GM18517 (cell line): ENCODE measurements around the gene KCNH5.
"Not testable (repeated sequence)": the region's sequence is repeated elsewhere in the genome, so short reads cannot be mapped to it uniquely, and the experiment has no call there.

Source experiments
- ATAC-seq: cut with Tn5 transposase; IDR thresholded peaks from one replicate; pipeline ENCODE4 v1.9.1; 2021; ENCODE audit warnings: mild to moderate bottlenecking, moderate library complexity; ENCODE audit not compliant: unreplicated experiment

Gene KCNH5

DNA sequence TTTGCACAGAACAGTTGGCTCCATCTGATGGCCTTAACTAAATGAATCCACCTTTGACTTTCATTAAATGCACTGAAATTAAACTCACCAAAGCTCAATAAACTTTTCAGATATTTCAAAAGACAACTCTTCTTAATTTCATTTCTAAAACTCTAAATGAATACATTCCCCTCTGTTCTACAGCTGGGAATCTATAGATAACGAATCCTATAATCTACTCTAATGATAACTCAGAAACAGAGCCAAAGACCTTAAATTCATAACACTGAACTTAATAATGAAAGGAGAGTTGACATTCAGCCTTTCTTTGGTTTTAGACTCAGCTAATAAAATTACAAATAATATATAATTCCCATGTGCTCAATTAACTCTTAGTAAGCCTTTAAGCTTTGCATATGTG, 150.5 kb downstream of the KCNH5 start:
- no peak for ATAC-seq

DNA sequence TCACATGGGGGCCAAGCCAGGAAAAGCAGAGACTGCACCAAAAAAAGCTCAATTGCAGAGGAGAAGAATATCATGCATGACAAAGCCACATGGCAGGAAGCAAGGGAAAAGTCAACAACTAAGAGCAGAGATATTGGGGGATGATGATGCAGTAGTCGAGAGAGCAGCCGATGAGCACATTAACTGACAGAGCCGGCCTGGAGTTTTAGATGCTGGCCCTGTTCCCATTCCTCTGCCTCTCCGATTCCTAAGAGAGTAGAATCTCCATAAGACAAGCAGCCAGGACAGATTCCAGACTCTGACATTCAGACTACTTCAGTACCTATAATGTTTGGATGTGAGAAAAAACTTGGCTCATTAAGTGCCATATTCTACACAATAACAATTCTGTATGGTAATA, 155.9 kb downstream of the KCNH5 start:
- no peak for ATAC-seq

DNA sequence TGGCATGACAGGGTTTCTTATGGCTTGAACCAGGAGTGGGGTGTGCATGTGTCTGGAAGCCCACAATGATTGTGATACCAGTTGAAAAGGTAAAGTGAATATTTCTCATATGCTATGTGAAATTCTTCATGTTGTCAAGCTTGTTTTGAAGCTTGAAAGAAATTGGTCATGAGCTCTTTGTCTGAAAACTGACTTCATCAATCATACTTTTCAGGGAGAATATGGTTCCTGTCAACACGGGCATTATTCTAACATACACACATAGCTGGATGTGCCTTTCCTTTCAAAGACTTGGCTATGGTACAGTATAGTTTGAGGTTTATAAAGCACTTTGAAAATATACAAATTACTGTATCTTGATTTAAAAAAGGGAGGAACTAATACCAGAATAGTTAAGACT, 158.8 kb downstream of the KCNH5 start:
- no peak for ATAC-seq

DNA sequence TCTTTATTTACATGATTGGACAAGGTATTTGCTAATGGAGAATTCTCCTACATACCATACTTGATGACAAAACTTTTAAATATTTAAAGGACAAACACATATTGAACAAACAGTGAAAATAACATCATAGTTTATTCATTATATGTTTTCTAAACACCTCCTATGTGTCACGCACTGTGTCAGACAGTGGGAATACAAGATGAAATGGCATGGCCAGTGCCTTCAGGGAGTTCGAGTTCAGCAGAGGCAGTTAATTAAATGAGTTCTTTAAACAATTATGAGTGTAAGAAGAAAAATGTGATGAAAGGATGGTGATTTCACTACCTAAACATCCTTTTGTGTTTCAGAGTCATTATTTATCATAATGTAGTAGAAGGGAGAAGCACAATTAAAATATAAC, 159.8 kb downstream of the KCNH5 start:
- ATAC-seq: no peak

DNA sequence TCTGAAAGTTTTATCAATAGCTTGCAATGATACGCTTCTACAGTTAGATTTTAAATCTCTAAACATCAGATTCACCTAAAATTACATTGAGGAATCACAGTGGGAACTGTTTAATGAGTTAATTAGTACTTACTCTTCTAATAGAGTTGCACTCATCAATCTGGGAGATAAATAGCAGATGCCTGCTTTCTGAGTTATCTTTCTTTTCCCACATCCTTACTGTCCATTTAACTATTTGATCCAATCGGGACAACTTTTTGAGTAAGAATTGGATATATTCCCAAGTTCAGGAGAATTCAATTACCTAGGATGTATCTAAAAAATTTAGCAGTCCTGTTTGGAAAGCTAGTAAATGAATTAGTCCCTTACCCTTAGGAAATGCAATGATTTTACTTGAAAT, 162.3 kb downstream of the KCNH5 start:
- ATAC-seq: no peak

DNA sequence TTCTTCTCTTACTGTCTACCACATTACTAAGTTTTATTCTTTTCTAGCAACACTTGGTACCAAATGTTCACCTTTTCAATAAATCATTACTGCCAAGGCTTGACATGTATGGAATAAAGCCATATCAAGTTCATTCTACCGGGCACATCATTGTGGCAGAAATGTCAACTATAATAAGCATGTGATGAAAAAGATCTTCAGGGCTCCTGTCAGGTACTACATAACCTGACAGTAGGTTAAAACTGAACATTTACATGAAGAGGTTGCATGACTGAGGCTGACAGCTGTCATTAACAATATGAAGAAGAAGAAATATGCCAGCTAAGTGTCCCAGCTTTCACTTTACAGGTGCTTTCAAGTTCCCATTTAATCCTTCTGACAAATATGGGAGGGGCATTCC, 178.9 kb downstream of the KCNH5 start:
- no peak for ATAC-seq

DNA sequence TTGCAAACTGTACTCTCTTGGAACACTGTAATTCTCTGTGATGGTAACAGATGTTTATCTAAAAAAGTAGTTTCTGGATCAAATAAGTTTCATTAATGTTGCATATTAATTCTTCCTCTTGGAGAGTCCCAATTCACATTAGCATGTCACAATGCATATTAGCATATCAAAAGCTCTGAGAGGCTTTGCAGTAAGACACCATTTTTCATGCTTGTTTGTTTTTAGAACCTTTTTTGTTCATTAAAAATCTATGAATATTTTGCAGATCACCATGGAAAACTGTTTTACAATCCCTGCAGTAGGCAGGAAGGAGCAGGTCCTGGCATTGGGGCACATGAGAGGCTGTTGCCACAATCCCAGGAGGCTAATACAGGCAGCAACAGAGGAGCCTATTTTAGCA, 180.7 kb downstream of the KCNH5 start:
- no peak for ATAC-seq

DNA sequence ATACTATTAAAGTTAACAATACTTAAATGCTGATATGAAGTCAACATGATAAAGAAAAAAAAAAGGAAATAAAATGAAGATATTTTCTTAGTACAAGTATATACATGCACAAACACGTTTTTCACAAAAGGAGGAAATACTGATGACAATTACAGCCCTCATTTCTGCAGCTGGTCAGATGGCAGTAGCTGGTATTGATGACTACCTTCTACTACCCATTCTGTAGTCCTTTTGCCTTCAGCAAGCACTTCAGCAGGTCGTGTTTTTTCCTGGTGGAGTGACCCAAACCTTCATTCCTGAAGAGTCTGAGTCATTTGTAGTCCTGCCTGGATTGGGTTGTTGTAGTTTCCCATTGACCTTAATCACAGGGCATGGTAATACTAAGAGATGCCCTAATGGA, 187.2 kb downstream of the KCNH5 start:
- ATAC-seq: not testable (repeated sequence)

DNA sequence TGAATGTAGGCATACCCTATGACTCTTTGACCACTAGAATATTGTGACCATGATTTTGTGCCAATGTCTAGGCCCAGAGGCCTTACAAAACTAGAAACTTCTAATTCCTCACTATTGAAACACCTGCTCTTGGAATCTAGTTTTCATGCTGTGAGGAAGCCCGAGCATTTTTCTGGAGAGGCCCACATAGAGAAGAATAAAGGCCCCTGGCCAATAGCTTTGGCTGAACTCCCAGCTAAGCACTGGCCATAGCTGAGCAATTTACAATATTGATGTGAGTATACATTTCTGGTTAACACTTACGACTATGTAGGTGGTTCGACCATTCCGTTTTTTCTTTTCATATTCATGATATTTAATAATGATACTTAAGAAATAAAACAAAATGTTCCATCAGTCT, 190.3 kb downstream of the KCNH5 start:
- no peak for ATAC-seq

DNA sequence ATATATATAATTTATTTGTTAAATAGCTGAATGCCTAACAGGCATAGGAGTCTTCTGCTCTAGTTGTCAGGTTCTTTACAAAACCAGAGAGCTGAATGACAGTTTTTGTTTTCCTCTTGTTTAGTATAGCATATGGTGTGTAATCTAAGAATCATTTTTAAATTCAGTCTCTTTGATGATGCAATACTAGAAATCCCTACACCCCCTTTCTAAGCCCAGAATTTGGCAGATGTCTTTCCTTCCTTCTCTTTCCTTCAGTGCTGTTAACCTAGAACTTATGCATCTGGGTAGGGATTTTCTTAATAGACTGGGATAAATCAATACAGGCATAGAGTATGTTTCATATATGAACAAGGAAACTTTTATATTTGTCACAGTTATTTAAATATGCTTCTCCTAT, 198.1 kb downstream of the KCNH5 start:
- ATAC-seq: no peak

DNA sequence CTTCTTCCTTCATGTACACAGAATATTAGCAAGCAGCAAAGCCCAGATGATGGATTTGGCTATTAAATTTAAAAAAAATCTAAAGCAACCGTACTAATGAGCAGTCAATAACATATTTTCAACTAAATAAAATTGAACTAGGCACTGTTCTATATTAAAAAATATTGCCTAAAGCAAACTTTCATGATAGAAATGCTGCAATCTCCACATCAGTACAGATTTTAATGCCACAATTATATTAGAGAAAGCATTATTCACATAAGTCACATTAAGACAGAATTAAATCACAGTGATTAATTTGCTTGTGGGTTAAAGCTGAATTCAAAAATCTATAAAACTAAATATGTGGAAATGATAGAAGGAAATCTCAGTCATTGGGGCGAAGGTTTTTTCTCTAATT, 200.7 kb downstream of the KCNH5 start:
- no peak for ATAC-seq

DNA sequence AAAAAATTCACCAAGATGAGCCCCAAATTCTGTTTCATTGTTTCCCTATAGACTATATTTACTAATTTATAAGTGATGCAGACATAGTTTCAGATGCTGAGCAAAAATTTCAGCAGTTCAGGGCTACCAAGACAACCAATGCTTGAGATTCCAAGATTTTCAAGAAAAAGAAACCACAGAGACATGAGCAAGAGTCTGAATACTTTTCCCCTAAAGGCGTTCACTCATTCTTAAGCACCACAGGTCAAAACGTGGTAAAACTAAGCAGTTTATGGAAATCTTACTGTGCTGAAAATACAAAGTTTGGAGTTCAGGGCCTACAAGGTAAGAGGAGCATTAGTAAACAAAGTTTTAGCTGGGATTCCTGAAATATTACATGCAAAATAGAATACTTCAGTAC, 221.2 kb downstream of the KCNH5 start:
- ATAC-seq: no peak

DNA sequence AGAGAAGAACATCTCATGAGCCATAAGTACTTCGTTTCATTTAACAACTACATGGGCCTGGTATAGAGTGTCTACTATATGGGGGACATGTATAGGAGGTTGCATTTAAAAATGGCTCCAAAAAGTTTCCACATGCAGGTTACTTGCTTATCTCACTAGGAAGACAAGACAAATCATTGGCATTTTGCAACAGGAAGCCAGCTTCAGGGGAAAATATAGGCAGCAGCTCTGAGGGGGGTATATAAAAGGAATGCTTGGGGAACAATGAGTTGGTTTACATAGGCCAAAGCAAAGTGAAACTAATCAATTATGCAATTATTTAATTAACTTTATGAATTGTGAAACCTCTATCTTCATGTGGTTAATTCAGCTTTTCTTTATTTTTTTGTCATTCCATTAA, 225.3 kb downstream of the KCNH5 start:
- ATAC-seq: no peak

DNA sequence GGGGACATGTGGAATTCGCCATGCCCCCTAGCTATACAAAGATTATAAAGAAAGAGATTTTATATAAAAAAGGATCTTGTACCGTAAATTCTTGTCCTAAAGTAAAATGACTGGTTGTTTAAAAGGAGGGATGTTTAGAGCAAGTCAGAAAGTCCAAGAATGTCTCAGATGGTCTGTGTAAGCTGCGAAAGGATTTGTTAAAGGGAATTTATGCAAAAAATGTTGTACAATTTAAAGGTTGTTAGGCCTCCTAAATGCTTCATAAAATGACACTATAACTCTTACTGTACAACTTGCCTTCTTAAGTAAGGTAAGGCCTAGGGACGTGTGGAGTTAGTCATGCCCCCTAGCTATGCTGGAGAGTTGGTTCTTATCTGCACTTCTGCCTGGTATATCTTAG, 237.6 kb downstream of the KCNH5 start:
- no peak for ATAC-seq

DNA sequence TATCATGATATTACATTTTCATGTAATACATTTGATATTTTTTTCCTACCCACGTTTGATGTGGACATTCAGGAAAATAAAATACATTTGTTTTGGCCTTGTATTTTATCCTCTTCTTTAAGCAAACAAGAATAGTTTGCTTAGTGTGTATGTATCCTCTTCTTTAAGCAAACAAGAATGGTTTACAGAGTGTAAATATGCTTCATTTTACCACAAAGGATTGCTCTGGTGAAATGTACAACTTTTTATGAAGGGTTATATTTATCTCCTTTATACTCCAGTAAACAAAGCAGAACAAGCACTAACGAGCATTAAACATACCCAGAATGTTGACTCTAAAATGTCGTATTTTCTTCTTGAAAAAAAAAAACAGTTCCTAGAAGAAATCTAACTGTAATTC, 244.7 kb downstream of the KCNH5 start:
- ATAC-seq: no peak

DNA sequence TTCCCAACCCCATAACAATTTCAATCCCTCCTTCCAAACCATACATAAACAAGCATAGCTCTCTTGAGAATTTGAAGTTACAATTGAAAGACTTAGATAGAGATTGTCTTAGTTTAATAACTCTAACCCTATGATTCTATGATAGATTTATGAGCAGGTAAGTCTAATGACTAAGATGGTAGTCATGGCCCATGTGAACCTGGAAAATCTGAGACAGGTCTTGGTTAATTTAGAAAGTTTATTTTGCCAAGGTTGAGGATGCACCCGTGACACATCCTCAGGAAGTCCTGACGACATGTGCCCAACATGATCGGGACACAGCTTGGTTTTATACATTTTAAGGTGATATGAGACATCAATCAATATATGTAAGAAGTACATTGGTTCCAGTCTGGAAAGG, 248.8 kb downstream of the KCNH5 start:
- no peak for ATAC-seq

DNA sequence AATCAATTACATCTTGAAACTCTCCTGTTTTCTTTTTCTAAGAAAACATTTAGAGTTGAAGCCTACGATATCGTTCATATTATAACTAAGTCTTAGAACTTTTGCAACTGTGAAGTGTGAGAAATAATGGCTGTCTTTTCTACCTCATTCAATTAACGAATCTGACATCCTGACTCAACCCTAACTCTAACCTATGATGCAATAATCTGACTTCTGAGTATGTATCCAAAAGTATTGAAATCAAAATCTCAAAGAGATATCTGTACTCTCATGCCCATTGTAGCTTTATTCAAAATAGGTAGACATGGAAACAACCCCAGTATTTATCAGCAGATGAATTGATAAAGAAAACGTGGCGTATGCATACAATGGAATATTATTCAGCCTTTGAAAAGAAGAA, 252.7 kb downstream of the KCNH5 start:
- ATAC-seq: no peak

DNA sequence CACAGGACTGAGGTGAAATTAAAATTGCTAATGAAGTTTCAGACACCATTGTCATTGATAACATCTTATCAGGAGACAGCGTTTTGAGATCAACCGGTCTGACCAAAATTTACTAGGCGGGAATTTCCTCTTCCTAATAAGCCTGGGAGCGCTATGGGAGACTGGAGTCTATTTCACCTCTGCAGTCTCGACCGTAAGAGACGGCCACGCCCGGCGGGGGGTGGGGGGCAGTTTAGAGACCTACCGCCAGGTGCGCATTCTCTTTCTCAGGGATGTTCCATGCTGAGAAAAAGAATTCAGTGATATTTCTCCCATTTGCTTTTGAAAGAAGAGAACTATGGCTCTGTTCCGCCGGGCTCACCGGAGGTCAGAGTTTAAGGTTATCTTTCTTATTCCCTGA, 263.9 kb downstream of the KCNH5 start:
- not testable (repeated sequence) for ATAC-seq

DNA sequence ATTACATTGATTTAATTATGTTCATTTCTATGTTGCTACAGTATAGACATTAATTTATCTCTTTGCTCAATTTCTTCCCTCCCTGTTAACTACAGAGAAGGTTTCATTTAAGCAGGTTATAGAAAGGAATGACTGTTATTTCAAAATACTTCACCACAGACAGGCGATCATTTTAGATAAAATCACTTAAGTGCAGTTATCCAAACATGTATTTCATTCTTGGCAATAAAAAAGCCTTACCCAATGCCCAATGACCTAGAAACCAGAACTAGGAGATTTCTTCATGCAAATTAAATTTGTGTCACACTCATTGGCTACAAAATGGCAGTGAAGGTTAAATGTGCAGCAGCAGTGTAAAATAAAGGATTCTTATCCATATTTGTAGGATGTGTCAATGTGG, 266.4 kb downstream of the KCNH5 start:
- no peak for ATAC-seq

DNA sequence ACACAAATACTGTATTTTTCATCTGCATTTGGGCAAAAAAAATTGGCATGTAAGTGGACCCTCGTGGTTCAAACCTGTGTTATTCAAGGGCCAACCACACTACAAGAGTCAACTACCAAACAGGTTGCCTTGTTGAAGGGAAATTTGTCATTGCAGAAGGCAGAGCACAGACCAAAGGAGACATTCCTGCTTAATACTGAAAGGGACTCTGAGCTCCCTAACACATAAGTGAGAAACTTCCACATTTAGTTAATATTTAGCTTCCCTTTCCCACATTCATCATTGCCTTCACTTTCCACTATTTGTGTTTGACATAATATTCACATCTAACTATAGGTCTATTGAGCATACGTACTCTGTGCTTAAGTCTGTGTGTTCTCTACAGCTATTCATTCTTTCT, 266.9 kb downstream of the KCNH5 start:
- ATAC-seq: no peak

DNA sequence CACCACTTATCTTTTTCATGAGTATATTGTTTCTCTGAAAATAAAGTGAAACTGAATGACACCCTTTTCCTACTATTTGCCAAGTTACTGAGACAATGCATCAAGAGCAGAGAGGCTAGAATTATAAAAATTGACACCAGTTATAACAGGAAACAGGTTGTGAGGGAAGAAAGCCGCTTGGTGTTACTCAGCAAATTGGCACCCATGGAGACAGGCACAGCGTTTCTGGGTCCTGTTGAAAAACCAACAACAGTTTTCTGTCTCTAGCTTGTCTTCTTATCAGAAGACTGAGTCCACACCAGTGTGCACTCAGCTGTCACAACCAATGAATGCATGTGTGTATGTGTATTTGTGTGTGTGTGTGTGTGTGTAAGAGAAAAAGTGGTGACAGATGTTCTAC, 267.7 kb downstream of the KCNH5 start:
- ATAC-seq: no peak

DNA sequence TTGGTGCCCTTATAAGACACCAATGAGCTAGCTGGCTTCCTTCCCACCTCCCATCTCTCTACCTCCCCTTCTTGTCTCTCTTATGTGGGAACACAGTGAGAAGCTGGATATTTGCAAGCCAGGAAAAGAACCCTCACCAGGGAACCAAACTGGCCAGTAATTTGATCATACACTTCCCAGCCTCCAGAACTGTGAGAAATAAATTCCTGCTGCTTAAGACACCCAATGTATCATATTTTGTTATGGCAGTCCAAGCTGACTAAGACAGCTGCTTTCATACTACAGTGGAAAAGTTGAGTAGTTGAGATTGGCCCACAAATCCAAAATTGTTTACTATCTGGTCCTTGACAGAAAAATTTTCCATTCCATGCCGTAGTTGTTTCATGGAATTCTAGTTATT, 269.0 kb downstream of the KCNH5 start:
- ATAC-seq: no peak

DNA sequence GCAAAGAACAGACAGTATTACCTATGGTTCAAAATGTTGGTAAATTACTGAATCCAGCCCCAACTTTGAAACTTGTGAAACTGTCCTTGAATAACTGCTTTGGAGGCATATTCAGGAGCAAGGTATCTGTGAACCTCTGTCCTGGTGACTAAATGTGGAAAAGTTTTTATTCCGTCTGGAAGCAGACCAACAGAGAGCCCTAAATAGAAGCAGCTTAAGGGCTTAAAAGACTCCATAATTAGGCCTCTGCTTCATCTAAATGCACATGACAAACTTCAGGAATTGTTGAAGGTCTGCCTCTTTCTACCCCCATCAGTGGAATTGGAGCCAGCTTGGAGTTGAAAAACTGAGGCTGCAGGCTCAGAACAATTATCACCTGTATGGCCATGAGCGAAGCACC, 276.5 kb downstream of the KCNH5 start:
- no peak for ATAC-seq

DNA sequence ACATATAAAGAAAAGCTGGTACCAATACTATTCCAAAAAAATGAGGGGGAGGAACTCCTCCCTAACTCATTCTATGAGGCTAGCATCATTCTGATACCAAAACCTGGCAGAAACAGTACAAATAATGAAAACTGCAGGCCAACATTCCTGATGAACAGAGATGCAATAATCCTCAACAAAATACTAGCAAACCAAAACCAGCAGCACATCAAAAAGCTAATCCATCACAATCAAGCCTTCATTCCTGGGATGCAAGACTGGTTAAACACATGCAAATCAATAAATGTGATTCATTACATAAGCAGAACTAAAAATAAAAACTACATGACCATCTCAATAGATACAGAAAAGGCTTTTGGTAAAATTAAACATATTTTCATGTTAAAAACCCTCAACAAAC, 281.3 kb downstream of the KCNH5 start:
- ATAC-seq: no peak
